Activated CD8-positive, alpha-beta memory T cell treated with anti-CD3 and anti-CD28 coated beads for 36 hours (primary cell): ENCODE data around the gene C1orf210. TPM values are rescaled to one million over a fixed set of nuclear protein-coding genes. Genes with fewer than 3 reads are reported as not detected.

Source experiments
- CTCF ChIA-PET: fragments of 350-600 bp; sonication (Branson Sonifier 250); formaldehyde crosslinking; loops from one replicate; lab custom pipeline; 2021; ENCODE audit warnings: antibody characterized with exemption; lab: Charles Lee
- POLR2A ChIA-PET: fragments of 350-600 bp; sonication (Branson Sonifier 250); formaldehyde crosslinking; loops from one replicate; lab custom pipeline; 2021; ENCODE audit warnings: antibody characterized with exemption; lab: Charles Lee
- total RNA-seq, 2 experiments: library from RNA; stranded (reverse); gene quantifications; one replicate each; pipeline ENCODE4 v1.2.3, GENCODE V29; 2021

The C1orf210 gene
- total RNA-seq, 2 experiments from 2014 or later: not detected

DNA sequence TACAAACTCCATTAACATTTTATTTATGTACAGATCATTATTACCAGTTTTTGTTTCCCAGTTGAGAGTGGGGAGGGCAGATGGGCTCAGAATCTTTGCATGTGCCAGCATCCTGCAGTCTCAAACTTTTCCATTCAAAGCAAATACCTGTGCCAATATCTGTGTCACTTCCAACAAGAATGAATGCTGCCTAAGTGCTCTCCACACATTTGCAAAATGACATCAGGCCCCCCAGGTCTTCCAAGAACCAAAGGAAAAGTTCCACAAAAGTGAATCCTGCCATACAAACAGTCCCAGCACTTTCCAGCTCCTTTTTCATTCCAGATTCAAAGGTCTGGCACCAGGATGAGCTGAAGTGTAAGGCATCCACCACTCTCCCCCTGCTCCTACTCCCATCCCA, 13.7 kb upstream of the C1orf210 start:
- POLR2A ChIA-PET: no interaction called here

DNA sequence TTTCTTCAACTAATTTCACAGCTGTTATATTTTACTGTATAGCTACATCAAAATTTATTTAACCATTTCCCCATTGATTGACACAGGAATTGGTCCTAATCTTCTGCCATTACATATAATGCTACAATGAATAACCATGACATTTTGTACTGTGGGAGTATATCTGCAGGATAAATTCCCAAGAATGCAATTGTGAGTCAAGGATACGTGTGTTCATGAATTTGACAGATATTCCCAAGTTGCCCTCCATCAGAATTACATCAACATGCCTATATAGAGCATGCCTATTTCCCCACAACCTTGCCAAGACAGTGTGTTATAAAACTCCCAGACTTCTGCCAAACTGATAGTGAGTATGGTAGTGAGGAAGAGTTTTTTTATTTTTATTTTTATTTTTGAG, 12.7 kb upstream of the C1orf210 start:
- ChIA-PET CTCF (no interaction called here), POLR2A (no interaction called here)

More for the DNA sequence above, 13.7 kb upstream of the C1orf210 start:
- CTCF ChIA-PET: no interaction called here

DNA sequence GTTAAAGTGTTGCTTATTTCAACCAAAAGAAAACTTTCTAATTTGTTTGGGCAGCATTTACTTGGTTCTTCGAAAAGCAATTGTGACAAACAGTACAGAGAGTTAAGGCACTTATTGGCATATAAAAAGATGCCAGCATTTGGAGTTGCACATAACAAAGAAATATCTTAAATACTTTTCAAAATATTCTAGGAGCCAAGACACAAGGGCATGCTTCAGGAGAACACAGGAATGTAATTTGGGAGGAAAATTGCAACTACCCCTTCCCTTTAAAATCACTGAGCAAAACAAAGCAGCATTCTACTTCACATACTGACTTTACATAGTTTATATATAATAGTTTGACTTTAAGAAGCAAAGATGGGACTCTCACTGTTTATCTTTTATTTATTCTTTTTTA, 10.8 kb upstream of the C1orf210 start:
- POLR2A ChIA-PET: no interaction called here
- CTCF ChIA-PET: no interaction called here

DNA sequence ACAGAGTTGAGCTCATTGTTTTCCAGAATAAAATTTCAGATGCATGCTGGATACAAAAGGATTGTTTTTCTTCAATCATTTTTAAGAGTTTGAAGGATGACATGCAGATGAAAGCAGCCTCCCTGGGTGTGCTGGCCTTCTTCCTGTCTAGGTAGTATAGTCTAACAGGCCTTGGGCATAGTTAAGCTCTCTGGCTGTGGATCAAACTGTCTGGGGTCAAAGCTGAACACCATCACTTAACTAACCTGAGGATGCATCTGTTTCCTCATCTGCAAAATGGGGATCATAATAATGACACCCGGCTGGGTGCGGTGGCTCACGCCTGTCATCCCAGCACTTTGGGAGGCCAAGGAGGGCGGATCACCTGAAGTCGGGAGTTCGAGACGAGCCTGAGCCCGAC, 9.4 kb upstream of the C1orf210 start:
- POLR2A ChIA-PET: no interaction called here
- CTCF ChIA-PET: no interaction called here

DNA sequence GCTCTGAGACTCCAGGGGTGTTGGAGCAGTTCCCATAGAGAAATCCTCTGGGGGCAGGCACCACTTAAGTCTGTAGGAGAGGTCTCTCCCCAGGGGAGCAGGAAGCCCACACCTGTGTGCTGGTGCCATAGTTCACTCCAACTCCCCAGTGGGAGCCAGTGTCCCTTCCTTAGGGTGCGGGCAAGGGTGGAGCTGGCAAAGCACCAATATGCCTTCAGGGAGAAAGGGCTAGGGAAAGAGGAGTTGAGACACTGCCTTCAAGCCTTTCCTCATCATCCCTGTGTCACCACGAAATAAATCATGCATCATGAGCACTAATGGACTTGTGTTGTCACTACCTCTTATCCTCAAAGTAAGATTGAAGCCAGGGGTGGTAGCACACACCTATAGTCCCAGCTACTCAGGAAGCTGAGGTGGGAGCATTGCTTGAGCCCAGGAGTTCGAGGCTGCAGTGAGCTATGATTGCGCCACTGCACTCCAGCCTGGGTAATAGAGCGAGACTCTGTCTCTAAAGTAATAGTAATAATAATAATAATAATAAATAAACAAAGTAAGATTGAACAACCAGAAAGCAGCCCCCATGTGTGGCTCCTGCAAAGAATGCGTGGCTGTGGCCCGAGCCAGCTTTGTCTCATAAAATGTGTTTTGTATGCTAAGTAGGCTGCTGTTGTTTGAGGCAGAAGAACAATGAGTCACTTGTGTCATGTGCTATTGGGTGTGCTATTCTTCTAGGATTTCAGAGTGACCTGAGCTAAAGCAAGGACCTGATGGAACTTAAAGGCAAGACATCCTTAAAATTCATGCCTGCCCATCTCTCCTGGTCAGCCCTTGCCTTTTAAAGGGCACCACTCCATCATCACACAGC, 8.7 kb upstream of the C1orf210 start:
- ChIA-PET CTCF (no interaction called here), POLR2A (no interaction called here)

DNA sequence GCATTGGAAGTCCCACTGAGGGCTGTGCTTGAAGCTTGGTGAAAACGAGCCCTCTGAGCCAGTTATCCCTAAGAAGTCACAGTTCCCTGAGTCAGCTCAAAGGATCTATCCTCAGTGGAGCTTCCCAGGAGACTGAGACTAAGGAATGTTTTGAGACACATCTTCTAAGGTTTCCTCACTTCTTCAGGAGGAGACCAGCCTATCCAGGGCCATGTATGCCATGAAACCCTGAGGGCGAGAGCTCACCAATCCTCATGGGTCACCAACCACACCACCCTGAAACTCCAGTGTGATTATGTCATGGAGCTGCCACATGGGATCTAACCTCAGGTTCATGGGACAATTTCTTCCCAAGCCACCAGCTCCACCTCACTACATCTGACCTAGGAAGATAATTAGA, 7.8 kb upstream of the C1orf210 start:
- ChIA-PET POLR2A (no interaction called here), CTCF (no interaction called here)

DNA sequence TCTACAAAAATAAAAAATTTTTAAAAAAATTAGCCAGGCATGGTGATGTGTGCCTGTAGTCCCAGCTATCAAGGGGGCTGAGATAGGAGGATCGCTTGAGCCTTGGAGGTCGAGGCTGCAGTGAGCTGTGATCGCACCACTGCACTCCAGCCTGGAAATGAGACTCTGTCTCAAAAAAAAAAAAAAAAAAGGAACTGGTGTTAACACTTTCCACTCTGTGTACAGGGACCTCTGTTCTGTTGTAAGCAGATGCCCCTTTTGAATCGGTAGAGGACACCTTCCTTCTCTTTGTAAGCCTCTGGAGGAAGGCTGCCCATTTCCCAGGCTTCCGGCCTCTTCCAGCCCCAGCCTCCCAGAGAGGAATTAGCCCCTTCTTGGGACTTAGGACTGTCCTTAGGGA, 7.3 kb upstream of the C1orf210 start:
- CTCF ChIA-PET: interaction anchor here (0.7 kb wide), 1 partner anchor 15 kb away, joined by 3 read pairs; no protein-coding TSS in a partner anchor
- POLR2A ChIA-PET: no interaction called here

DNA sequence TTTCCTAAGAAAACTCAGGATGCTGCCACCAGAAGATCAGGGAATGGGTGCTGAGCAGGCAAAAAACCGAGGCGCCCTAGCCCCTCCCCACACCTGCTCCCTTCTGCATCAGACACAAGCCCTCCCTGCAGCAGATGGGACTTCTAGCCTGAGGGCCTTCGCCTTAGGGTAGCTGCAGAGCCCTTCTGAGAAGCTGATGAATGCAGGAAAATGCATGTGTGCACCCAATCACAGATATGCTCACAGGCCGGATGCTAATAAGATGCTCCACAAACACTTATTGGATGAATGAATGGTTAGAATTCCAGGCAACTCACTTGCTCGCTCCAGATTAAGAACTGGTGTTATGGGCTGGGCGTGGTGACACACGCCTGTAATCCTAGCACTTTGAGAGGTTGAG, 6.8 kb upstream of the C1orf210 start:
- POLR2A ChIA-PET: no interaction called here
- CTCF ChIA-PET: interaction anchor here (0.7 kb wide), 1 partner anchor 15 kb away, joined by 3 read pairs; no protein-coding TSS in a partner anchor

DNA sequence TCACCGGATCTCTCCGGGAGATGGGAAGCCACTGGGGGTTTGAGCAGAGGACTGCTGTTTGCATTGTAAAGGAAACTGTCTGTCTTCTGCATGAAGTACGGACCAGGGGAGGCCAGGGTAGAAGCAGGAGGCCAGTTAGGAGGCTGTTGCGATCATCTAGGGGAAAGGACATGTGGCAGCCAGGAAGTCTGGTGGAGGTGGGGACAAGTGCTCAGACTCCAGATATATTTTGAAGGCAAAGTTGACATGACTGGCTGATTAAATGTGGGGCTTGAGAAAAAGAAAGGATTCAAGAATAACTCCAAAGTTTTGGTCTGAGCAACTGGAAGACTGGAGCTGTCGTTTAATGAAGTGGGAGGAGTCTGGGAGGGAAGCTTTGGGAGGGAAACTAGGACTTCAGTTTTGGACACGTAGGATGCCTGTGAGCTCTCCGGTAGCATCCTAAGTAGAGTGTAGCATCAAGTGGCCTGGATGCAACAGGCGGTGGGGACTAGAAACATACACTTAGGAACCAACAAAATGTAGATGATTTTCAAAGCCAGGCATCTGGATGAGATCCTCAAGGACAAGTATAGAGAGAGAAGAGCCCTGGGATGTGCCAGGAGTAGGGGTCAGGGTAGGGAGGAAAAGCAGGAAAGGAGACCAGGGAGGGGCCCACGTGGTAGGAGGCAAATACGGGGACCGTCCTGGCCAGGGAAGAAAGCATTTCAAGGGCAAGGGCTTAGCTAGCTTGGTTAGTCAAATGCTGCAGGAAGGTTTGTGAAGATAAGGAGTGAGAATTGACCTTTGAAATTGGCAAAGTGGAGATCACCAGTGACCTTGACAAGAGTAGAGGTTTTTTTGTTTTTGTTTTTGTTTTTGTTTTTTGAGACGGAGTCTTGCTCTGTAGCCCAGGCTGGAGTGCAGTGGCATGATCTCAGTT, 3.7 kb upstream of the C1orf210 start:
- CTCF ChIA-PET: no interaction called here
- POLR2A ChIA-PET: no interaction called here

DNA sequence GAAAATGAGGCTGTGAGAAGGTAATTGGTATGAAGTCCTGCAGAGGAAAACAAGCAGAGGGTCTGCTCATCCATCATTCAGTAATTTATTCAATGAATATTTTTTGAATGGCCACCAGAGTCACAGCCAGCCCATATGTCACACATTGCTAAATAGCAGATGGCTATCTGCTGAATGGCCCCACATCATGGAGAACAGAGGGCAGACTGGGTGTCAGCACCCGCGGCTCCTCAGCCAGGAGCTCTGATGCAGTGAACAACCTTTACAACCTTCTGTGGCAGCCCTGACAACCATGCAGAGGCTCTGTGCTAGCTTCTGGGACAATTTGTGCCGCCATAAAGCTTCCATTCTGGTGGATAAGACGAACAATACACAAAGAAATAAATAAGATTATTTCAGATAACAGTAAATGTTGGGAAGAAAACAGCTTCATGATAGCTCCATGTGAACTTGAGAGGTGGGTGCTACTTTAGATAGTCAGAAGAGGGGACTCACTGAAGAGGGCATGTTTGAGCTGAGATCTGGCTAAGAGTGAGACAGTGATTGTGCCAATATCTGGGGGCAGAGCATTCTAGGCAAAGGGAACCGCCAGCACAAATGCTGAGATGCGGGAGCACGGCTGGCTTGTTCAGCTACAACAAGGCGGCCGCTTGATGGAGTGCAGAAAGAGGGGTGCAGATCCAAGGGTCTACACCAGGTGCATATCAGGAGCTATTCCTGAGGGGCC, 2.8 kb upstream of the C1orf210 start:
- POLR2A ChIA-PET: no interaction called here
- CTCF ChIA-PET: no interaction called here

DNA sequence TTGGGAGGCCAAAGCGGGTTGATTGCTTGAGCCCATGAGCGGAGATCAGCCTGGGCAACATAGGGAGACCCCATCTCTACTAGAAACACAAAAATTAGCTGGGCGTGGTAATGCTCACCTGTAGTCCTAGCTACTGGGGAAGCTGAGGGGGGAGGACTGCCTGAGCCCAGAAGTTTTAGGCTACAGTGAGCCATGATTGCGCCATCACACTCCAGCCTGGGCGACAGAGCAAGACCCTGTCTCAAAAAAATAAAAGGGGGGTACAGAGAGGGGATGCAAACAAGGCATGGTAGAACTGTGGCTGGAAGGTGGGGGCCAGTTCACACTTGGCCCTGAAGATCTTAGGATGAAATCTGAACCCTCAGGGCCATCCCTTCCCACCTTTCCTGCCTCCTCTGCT, 1.2 kb upstream of the C1orf210 start:
- CTCF ChIA-PET: no interaction called here
- POLR2A ChIA-PET: no interaction called here

DNA sequence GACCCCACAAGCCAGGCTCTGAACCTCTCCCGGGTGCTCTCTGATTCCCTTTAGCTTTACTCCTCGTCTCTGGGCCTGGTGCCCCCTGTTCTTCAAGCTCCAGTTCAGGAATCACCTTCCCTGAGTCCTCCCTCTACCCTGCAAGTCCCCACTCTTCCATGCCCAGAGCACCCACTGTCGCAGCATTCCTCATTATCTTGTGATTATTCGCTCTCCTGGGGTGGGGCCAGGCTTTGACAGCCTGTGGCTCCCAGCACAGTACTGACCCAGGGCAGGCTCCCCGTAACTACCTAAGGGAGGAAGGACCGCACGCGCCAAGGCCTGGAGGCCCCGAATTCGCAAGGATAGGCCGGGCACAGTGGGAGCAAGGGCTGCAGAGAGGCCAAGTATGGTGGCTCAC, 734 bp upstream of the C1orf210 start:
- CTCF ChIA-PET: no interaction called here
- POLR2A ChIA-PET: no interaction called here

DNA sequence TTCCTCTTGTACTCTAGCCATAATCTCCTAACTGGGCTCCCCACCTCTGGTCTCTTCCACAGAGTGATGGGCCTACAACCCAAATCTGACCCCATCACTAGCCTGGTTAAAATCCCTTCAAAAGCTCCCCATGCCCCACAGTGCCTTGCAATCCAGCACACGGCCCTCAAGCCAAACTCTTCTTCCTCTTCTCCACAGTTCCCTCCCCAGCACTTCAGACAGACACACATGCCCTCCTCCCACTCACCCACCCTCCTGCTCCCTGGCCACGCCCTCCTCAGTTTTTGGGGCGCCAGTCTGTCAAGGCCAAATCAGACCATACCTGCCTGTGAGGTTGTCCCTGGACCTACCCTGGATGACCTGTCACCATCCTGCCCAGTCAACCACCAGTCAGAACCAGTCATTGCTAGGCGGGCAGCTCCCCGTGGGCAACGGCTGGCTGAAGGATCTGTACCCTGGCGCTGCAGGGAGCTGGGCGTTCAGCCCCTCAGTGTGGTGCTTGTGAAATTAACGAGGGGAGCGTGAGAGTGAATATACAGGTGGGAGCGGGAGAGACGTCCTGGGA, 753 bp downstream of the C1orf210 start:
- POLR2A ChIA-PET: no interaction called here
- CTCF ChIA-PET: no interaction called here

DNA sequence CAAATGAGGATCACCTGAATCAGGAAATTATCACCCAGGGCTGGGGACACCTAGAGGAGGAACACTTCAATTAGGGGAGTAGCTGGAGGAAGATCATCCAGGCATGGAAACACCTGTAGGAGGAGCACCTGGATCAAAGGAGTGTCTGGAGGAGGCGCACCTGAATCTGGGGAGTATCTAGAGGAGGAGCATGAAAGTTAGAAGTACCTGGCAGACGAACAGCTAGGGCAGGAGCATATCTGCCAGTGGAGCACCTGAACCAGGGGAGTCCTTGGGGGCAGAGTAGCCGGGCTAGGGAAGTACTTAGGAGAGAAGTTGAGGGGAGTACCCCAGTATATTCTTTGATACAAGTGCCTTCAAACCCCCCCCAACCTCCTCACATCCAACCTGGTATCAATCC, 1.3 kb downstream of the C1orf210 start:
- CTCF ChIA-PET: no interaction called here
- POLR2A ChIA-PET: no interaction called here

DNA sequence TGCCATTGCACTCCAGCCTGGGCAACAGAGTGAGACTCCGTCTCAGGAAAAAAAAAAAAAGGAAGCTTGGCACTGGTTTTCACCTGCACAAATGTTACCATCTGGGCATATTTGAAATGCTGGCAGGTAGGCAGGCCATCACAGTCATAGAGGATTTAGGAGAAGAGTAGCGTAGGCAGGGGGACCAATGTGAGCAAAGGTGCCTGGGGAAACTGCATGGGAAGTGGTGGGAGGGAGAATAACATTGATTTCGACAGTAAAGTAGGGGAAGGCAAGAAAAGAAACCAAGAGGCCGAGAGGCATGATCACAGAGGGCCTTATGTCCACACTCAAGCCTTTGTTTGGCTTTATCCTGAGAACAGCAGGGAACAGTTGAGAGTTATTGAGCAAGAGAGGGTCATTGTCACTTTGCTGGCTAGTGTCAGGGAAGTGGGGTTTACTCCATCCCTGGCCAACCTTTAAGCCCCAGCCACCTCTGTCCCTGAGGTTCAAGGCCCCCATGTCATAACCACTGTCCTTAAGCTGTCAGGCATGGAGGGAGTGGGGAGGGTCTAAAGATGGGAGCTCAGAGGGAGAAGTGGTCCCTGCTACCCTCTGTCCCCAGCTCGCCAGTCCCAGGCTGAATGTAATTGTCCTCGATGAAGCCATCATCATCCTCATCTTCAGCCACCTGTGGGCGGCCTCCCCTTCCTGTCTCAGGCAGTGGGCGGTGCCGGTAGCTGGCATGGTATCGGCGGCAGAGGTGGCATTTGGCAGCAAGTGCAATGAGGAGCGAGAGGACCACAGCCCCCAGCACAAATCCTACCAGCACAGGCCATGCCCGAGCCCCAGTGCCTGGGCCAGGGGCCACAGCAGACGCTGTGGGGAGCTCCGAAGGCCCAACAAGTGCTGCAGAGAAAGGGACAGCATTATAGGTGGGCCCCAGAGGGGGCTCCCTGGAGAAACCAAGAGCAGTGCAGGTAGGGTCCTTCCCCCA, 2.9 kb downstream of the C1orf210 start:
- ChIA-PET POLR2A (interaction anchor here (0.6 kb wide), 1 partner anchor 24 kb away, joined by 3 read pairs; no protein-coding TSS in a partner anchor), CTCF (no interaction called here)

DNA sequence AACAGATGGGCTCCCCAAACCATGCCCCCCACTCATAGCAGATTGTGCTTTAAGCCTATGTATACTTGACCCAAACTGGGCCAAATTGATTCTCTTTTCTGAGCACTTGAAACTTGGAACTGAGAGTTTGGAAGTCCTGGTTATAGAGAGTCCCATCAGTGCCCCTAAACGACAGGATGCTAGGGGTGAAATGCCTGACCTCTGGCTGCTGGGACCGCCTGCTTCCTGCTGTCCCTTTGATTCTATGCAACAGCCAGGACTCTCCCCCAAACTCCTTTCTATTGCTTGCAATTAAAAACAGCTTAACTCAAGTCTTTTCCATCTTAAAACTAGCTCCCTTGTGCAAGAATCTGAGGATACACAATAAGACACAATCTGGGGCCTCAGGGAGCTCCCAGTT, 4.7 kb downstream of the C1orf210 start:
- CTCF ChIA-PET: no interaction called here
- POLR2A ChIA-PET: no interaction called here

DNA sequence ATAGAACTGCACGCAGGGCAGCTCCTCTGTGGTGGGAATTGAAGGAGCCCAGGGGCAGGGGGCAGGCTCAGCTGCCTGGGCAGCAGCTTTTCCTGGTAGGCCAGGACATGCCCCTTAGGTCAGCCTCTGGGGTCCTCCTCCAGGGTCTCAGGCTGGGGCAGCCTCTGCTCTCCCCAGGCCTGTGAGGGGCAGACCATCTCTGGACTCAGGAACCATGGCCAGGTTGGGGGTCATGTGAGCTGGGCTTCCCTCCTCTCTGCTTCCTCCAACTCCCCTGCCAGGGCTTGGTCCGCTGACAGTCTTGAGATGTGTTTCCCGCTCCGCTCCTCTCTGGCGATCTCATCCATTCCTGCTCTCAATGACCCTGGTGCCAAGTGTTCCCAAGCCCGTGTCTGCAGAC, 5.7 kb downstream of the C1orf210 start:
- ChIA-PET POLR2A (no interaction called here), CTCF (no interaction called here)

DNA sequence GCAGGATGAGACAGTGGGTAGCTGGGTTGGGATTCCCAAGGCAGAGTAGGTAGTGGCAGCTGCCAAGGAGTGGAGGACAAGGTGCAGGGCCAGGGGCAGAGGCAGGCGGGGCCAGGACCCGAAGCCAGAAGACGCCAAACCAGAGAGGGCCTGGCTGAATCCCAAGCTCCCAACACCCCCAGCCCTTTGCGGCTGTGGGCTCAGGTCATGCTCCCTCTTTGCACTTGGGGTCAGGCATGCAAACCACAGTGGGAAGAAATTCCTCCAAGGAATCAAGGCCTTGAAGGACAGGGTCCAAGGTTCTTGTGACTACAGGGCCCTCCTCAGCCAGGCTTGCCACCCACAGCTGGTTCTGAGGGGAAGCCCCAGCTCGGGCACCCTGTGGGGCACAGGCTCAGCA, 6.2 kb downstream of the C1orf210 start:
- ChIA-PET CTCF (no interaction called here), POLR2A (no interaction called here)
